K562 (cell line): Measurements from ENCODE around the gene CCDC9B. TPM values are rescaled to one million over a fixed set of nuclear protein-coding genes. Genes with fewer than 3 reads are reported as not detected.

Experiments
- ATAC-seq: fragments of 200-7000 bp; cut with Tn5 transposase; 3 replicates; pipeline ENCODE4 v1.9.1; 2020; ENCODE audit warnings: moderate library complexity
- BruUV-seq: library from RNA; stranded (reverse); fragments of 400-500 nt; replicated peaks from 2 replicates; lab custom pipeline; 2021; lab: Mats Ljungman, UMichigan
- CTCF ChIA-PET: fragments of 300-600 bp; formaldehyde crosslinking; extraction: SDS; loops from one replicate; lab custom pipeline; 2021; ENCODE audit warnings: low intra/inter-chr PET ratio; lab: Yijun Ruan, JAX
- POLR2A ChIA-PET: fragments of 300-600, 350-650 bp; sonication (Branson Sonifier 250); formaldehyde crosslinking; extraction: SDS; loops from one replicate; lab custom pipeline; 2021; ENCODE audit warnings: antibody characterized with exemption, inconsistent platforms; lab: Yijun Ruan, JAX
- DNase-seq, 4 experiments: peaks; one replicate each; pipeline versions ENCODE4 v3.0.0 to v3.0.0-alpha.2; 2011 to 2018; ENCODE audit warnings: low spot score in 3 of 4, mixed read lengths in 3 of 4; ENCODE audit errors: extremely low read depth in 1 of 4
- FAIRE-seq: peaks from 2 replicates; lab custom pipeline; 2011; peaks lifted over from hg19 to GRCh38; lab: Jason Lieb, UNC
- H2AFZ ChIP-seq: 2 replicates; pipeline ENCODE4 v1.6.0; 2011; ENCODE audit warnings: low read depth, low read length, control low read depth, inconsistent platforms
- H3K27ac ChIP-seq: fragments of 200-600 bp; 3 replicates; pipeline ENCODE4 v1.8.0; 2011; ENCODE audit warnings: low read depth, mild to moderate bottlenecking, control low read depth, inconsistent platforms, low read length, moderate library complexity, mixed read lengths; ENCODE audit errors: extremely low read depth
- H3K27me3 ChIP-seq, 2 experiments: fragments of 300-600 bp in 1 of 2; 2 replicates in 1 of 2; 3 replicates in 1 of 2; pipeline versions ENCODE4 v1.6.0 to v1.8.0; 2011; ENCODE audit warnings: inconsistent platforms in 2 of 2, low read length in 2 of 2, mild to moderate bottlenecking in 1 of 2, mixed read lengths in 1 of 2, moderate library complexity in 1 of 2; ENCODE audit not compliant: control insufficient read depth in 2 of 2, insufficient read depth in 2 of 2
- H3K36me3 ChIP-seq: fragments of 300-600 bp; 3 replicates; pipeline ENCODE4 v1.8.0; 2011; ENCODE audit warnings: mild to moderate bottlenecking, low read length, inconsistent platforms; ENCODE audit not compliant: control insufficient read depth, insufficient read depth
- H3K4me1 ChIP-seq, 2 experiments: fragments of 200-600 bp in 1 of 2; replicated peaks in 1 of 2; 2 replicates in 1 of 2; 3 replicates in 1 of 2; pipeline versions ENCODE4 v1.5.1 to v1.8.0; 2011; ENCODE audit warnings: inconsistent platforms in 2 of 2, low read length in 2 of 2, mild to moderate bottlenecking in 1 of 2, mixed read lengths in 1 of 2, moderate library complexity in 1 of 2; ENCODE audit not compliant: control insufficient read depth in 2 of 2, insufficient read depth in 2 of 2
- H3K4me2 ChIP-seq: 2 replicates; pipeline ENCODE4 v1.6.1; 2011; ENCODE audit warnings: low read length, control low read depth, inconsistent platforms, mixed read lengths; ENCODE audit not compliant: insufficient read depth
- H3K4me3 ChIP-seq: fragments of 200-600 bp; sonication (generic), shearing (Covaris generic); 2 replicates; pipeline ENCODE4 v1.5.1; 2016; ENCODE audit warnings: control low read depth, inconsistent platforms
- H3K79me2 ChIP-seq: fragments of 200-600 bp; 3 replicates; pipeline ENCODE4 v1.8.0; 2011; ENCODE audit warnings: low read length, inconsistent platforms; ENCODE audit not compliant: control insufficient read depth, insufficient read depth
- H3K9ac ChIP-seq, 2 experiments: 2 replicates each; pipeline versions ENCODE4 v1.6.0 to v1.6.1; 2011; ENCODE audit warnings: low read depth in 2 of 2, low read length in 2 of 2, control low read depth in 1 of 2, inconsistent platforms in 1 of 2, mild to moderate bottlenecking in 1 of 2, mixed read lengths in 1 of 2; ENCODE audit not compliant: insufficient read depth in 1 of 2
- H3K9me1 ChIP-seq: one replicate; pipeline ENCODE4 v1.6.0; 2011; ENCODE audit warnings: inconsistent platforms, mild to moderate bottlenecking, low read length, moderate library complexity; ENCODE audit not compliant: control insufficient read depth, insufficient read depth
- H3K9me3 ChIP-seq: replicated peaks from 2 replicates; pipeline ENCODE4 v1.5.1; 2011; ENCODE audit warnings: low read depth, low read length, inconsistent platforms; ENCODE audit not compliant: control insufficient read depth, insufficient read depth
- H4K20me1 ChIP-seq: replicated peaks from 2 replicates; pipeline ENCODE4 v1.6.1; 2011; ENCODE audit warnings: low read length, inconsistent platforms, mixed read lengths; ENCODE audit not compliant: control insufficient read depth, insufficient read depth
- CHD4 ChIP-seq: fragments of 200-600 bp; sonication (generic); IDR thresholded peaks from 3 replicates; pipeline ENCODE4 v1.6.1; 2012; ENCODE audit warnings: low read depth, mild to moderate bottlenecking, mixed read lengths, low read length, inconsistent platforms; ENCODE audit not compliant: insufficient read depth, insufficient replicate concordance, poor library complexity, severe bottlenecking
- ERF ChIP-seq: fragments of 450-650 bp; formaldehyde crosslinking; IDR thresholded peaks from 2 replicates; pipeline ENCODE4 v1.4.0; 2020; ENCODE audit warnings: mild to moderate bottlenecking, mixed read lengths
- FUS ChIP-seq: fragments of 200-400 bp; formaldehyde crosslinking; optimal IDR thresholded peaks from 2 replicates; pipeline ENCODE3; 2017; ENCODE audit warnings: low read depth, low read length
- GABPB1 ChIP-seq: sonication (generic); formaldehyde crosslinking; IDR thresholded peaks from 2 replicates; pipeline ENCODE4 v1.8.0; 2022; ENCODE audit warnings: mild to moderate bottlenecking, missing genetic modification reagents
- GTF2A2 ChIP-seq: IDR thresholded peaks from 2 replicates; pipeline ENCODE4 v1.6.1; 2016; ENCODE audit warnings: mild to moderate bottlenecking, missing genetic modification characterization, missing compliant biosample characterization
- HDAC3 ChIP-seq: fragments of 450-650 bp; IDR thresholded peaks from 2 replicates; pipeline ENCODE4 v1.6.1; 2018; ENCODE audit warnings: borderline replicate concordance, mild to moderate bottlenecking, moderate library complexity; ENCODE audit not compliant: partially characterized antibody
- MAFF ChIP-seq: IDR thresholded peaks from 2 replicates; pipeline ENCODE4 v1.6.1; 2012; ENCODE audit warnings: low read length, improper control_type of control experiment
- MCM7 ChIP-seq, 2 experiments: fragments of 450-650 bp; IDR thresholded peaks; 2 replicates each; pipeline ENCODE4 v1.6.1; 2016 to 2018
- MGA ChIP-seq: fragments of 450-650 bp; IDR thresholded peaks from 2 replicates; pipeline ENCODE4 v1.6.1; 2016; ENCODE audit warnings: mild to moderate bottlenecking, moderate library complexity
- RAD21 ChIP-seq, 2 experiments: fragments of 250-450 bp in 1 of 2; fragments of 450-650 bp in 1 of 2; sonication (Bioruptor Pico) in 1 of 2; formaldehyde crosslinking in 1 of 2; IDR thresholded peaks in 1 of 2; conservative IDR thresholded peaks in 1 of 2; 2 replicates each; pipeline versions ENCODE4 v1.4.0 to v1.8.0; 2020 to 2022; ENCODE audit warnings: mild to moderate bottlenecking in 2 of 2, moderate library complexity in 1 of 2
- SOX6 ChIP-seq: fragments of 450-650 bp; IDR thresholded peaks from 2 replicates; pipeline ENCODE4 v1.6.1; 2014; ENCODE audit warnings: mild to moderate bottlenecking
- SRSF7 ChIP-seq: fragments of 200-400 bp; formaldehyde crosslinking; optimal IDR thresholded peaks from 2 replicates; pipeline ENCODE3; 2017; ENCODE audit warnings: mild to moderate bottlenecking, low read depth, low read length
- STAT5A ChIP-seq: IDR thresholded peaks from 2 replicates; pipeline ENCODE4 v1.6.1; 2012; ENCODE audit warnings: low read length, inconsistent platforms, borderline replicate concordance
- WGBS: fragments of 100-300 bp; shearing (Covaris generic); methylation state at CpG from one replicate; pipeline ENCODE4 v1.1.6; 2016; ENCODE audit warnings: low coverage, mixed read lengths; ENCODE audit not compliant: insufficient coverage; ENCODE audit errors: missing lambda C conversion rate; 5-methylcytosine and 5-hydroxymethylcytosine counted together
- in situ Hi-C: fragments of 300-500 bp; cut with MboI; formaldehyde crosslinking; loops from 4 replicates; pipeline ENCODE4 v1.15.0; 2018; ENCODE audit warnings: inconsistent platforms, mixed read lengths
- intact Hi-C: fragments of 100-400 bp; cut with micrococcal nuclease; formaldehyde crosslinking; loops from 2 replicates; pipeline ENCODE4 v1.14.2; 2022
- polyA plus RNA-seq, 8 experiments: library from polyadenylated mRNA; depleted of rRNA in 4 of 8; stranded (reverse) in 5 of 8; unstranded in 3 of 8; fragments of >200 nt; fragmentation: Nextera tagmentation in 2 of 8; fragmentation: Illumina TruSeq in 1 of 8; extraction: Ambion mirVana in 2 of 8; extraction: Trizol in 1 of 8; gene quantifications; 2 replicates each; pipeline versions ENCODE4 v1.2.1 to v1.2.3, GENCODE V29; 2011 to 2014; ENCODE audit warnings: inconsistent platforms in 1 of 8, missing spikeins in 1 of 8
- total RNA-seq, 7 experiments: library from RNA; depleted of rRNA in 6 of 7; stranded (reverse); fragments of >200 nt in 6 of 7; fragmentation: Illumina TruSeq in 2 of 7; extraction: Trizol in 2 of 7; gene quantifications; 2 replicates each; pipeline versions ENCODE4 v1.2.1 to v1.2.3, GENCODE V29; 2011 to 2021; ENCODE audit warnings: low replicate concordance in 1 of 7

Gene CCDC9B
- total and polyA plus RNA-seq, 9 of the 15 experiments (the other 6 are each of a cell fraction or from before 2014, with no cell fraction given), result 0.01 to 0.47 (median 0.15) TPM; not detected in 1

GRCh38 chr15:40328176-40328575 lies 12.6 kb downstream of the CCDC9B start:
- in situ Hi-C loops, result no loop called here
- Histone ChIP-seq H3K79me2 (peaks cover 21% of the 10 kb centered on the region), H3K9me3 (no peaks in the 10 kb centered on the region), H3K4me2 (no peak overlapping the region), H2AFZ (no peak overlapping the region), H3K27ac (no peak overlapping the region), H3K9ac (no peak overlapping the region; a peak in 1 of 4 replicates), H3K4me3 (no peak overlapping the region), H3K9me1 (no peaks in the 10 kb centered on the region), H4K20me1 (no peaks in the 10 kb centered on the region; the same call in 1 of the 2 replicates), H3K27me3 (no peaks in the 10 kb centered on the region), H3K4me1 (peaks cover 46 to 69% of the 10 kb centered on the region in 2 experiments), H3K36me3 (peaks cover 38% of the 10 kb centered on the region)
- WGBS, result 67% methylated on average over 3 of the region's 3 CpGs
- ChIA-PET CTCF (no interaction called here), POLR2A (interaction anchor here (0.5 to 5.1 kb wide), 10 partner anchors 9 to 445 kb away, joined by 3 to 30 read pairs (median 4); partner anchors contain the start of gene CCDC9B)
- no peak for DNase-seq
- BruUV-seq, result no TSS peak
- FAIRE-seq, result no peak
- no peak for ATAC-seq
- intact Hi-C loops, result no loop called here
- no peak for TF ChIP-seq RAD21 (CRISPR knock-in tag; conservative IDR thresholded peaks at IDR 0.05 in 1 of 2, IDR thresholded peaks at IDR 0.05 in 1 of 2)
- no peak for TF ChIP-seq FUS
- TF ChIP-seq MAFF, result no peak
- no peak for TF ChIP-seq STAT5A
- TF ChIP-seq SOX6, result no peak
- TF ChIP-seq CHD4, result no peak
- TF ChIP-seq HDAC3, result no peak
- TF ChIP-seq GABPB1 (CRISPR knock-in tag), result no peak
- no peak for TF ChIP-seq GTF2A2
- TF ChIP-seq MCM7 (IDR thresholded peaks at IDR 0.05), result no peak
- no peak for TF ChIP-seq SRSF7
- TF ChIP-seq ERF (CRISPR knock-in tag), result no peak
- TF ChIP-seq MGA, result no peak
